SKM-1 (cell line): ENCODE results near the gene TBC1D2B.

Source experiments
- DNase-seq: peaks from one replicate; lab custom pipeline; 2025; ENCODE audit not compliant: unreplicated experiment; lab: John Stamatoyannopoulos, UW

TBC1D2B gene

DNA sequence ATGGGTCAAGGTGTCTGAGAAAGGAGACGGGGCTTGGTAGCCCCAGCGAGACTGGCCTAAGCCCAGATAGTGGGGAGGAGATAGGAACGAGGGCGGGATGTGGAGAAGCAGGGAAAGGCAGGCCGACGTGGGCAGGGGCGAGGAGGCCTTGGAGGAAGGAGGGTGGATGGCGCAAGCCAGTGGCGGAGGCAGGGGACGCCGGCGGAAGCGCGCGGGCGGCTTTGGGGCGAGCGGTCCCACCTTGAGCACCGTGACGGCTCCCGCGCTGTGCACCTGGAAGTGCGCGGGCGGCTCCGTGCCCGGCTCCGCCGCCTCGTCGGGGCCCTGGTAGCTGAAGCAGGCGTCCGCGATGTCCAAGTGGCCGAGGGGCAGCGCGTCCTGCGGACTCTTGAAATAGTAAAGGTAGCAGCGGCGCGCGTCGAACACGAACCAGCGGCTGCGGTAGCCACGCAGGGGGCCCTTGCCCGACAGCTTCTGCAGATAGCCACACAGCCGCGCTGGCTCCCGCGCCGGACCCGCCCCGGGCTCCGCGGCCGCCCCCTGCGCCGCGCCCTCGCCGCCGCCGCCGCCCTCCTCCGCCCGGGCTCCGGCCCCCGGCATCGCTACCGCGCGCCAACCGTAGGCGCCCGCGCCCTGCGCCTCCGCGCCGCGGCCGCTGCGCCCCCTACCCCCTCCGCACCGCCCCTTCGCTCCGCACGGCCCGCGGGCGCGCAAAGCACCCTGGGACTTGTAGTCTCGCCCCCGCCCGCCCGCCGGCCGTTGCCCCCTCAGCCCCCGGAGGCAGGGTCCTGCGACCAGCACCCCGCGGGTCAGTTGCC, at the start of gene TBC1D2B:
Gene TBC1D2B (minus strand): TSS at position 659 of the 818 bp plus-strand sequence. CDS start 59 bp downstream, at position 600.
- peak; percentile 39 for DNase-seq

DNA sequence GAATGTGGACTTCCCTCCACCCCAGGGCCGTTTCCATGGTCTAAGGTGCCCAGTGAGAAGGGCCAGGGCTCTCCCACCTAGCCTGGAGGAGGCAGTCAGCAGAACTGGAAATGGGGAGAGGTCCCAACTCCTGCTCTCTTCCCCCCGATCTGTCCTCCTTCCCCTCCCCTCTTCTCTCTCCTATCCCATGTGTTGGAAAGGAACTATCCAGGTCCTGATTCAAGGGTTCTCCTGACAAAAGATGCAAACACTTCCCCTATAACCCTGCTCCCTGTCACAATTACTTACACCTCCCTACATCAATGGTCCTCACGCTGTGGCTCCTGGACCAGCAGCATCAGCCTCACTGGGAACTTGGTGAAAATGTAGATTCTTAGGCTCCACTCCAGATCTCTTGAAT, 47.8 kb upstream of the TBC1D2B start:
- DNase-seq, result no peak

DNA sequence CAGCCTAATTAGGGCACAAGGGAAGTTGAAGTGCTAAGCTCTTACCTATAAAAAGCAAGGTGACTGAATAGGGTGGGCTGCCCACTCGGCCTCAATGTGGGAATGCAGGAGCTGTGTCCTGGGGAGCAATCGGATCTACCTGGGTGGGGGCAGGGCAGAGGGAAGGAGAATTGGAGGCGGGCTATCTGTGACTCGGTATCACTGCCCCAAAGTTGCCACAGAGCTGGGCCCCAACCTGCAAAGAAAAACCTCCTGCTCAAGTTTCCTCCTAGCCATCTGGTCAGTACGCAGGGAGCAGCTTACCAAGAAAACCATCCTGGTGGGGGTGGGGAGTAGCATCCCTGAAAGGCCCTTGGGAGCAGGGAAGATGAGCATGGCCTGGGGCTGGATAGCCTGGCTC, 43.0 kb upstream of the TBC1D2B start:
- DNase-seq, result no peak

DNA sequence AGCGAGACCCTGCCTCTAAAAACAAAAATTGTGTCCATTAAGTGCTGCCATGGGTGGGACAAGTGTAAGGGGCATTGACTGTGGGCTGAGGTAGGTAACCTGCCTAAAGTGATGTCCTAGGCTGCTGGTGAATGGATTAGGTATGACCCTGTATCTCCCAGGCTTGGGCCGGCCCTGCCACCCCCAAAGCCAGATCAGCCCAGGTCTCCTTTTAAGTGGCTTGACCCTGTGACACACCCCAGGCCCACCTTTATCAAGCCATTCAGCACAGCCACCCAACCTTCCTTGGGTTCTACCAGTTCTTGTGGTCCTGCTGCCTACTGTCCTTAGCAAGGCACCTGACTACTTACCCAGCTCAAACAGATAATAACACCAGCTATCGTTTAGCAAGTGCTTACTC, 35.0 kb upstream of the TBC1D2B start:
- no peak for DNase-seq

DNA sequence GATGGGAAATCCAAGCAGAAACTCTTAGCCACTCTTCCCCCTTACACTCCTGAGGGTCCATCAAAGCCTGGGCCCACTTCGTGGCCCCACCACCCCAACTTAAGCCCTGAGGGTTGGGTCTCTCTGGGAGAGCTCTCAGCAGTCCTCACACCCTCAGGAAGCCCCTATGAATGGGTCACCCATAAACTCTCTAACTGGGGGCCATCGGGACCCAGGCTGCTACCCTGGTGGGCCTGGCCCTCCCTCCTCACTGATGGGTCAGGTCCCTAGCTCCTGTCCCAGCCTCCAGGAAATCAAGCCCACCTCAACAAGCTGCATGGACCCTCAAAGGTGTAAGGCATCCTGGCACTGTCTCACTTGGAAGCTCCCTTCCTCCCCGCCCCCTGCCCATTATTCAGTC, 34.3 kb upstream of the TBC1D2B start:
- no peak for DNase-seq

DNA sequence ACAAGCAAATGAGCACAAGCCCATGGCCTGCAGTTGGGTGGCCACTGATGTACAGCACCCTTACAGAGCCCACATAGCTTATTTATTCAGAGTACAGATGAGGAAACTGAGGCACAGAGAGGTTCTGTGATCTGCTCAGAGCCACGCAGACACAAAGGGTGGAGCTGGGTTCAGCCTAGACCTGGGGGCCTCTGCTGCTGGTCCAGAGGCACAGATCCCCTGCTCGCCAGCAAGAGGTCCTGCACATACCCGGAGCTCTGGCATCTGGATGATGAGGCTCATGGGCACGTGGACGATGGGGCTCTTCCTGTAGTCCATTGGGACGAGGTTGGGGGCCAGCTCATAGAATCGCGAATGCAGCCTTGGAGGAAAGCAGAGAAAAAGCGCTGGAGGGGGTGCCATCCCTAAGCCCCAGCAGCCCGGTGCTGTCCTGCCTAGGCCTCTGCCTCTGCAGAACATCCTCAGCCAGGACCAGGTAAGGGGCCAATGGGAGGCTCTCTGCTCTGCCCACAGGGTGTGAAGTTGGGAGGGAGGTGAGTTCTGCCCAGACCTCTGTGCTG, 33.5 kb upstream of the TBC1D2B start:
- DNase-seq, result no peak

DNA sequence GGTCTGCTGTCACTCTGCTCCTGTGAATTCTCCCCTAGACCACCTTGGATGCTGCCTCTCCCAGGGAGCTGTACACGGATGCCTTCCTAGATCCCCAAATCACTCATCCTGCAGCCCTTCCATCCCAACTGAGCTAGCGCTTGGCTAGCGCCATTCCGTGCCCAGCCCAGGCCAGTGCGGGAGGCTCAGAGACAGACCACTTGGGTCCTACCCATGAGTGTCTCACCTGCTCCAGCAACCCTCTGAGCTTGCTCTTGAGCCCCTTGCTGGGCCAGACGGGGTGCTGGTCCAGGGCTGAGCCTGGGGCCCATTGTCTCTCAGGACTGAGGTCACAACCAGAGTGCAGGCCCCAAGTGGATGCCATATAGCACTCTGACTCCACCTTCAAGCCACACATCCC, 32.6 kb upstream of the TBC1D2B start:
- DNase-seq, result no peak

DNA sequence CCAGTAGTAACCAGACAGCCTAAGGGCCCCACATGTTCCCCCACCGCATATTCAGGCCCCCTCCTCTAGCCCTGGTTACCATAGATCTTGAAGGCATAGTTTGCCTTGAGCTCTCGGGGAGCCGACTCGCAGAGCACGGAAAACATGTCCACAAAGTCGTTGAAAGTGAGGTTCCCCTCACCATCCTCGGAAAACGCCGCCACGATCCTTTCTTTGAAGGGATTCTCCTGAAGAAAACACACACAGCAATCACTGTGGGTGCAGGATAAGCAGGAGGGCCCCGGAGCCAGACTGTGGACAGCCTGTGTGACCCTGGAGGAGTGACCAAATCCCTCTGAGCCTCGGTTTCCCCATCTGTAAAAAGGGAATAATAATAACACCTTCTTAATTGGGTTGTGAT, 31.6 kb upstream of the TBC1D2B start:
- DNase-seq, result no peak

DNA sequence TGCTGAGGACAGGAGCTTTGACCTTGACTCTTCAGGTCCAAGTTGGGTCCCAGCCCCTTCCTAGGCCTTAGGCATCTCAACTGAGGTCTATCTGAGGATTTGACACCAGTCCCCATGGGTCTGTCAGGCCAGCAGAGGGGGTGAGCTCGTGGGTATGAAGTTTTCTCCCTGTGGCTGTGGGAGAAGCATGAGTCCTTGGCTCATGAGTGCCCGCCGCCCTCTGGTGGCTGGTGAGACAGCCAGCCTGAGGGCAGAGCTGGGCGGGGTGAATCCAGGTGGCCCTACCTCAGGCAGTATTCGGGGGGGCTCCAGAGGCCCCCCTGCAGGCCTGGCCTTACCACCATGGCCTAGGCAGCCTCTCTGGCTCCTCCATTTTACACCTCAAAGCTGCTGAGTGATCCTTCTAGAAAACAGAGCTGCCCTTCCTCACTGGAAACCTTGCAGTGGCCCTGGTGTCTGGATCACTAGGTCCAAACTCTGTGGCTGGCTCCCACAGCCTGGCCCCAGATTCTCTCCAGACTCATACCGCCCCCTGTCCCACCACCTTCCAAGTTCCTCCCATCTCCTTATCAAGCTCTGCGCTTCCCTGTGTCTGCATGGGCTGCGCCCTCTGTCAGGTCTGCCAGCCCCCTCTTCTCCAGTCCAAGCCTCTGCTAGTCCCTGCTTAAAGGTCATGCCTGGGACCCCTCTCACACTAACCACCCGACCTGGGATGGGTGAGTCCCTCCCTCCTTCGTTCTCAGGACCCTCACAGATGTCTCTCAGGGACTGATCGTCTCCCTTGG, 31.0 kb upstream of the TBC1D2B start:
- peak; percentile 78 for DNase-seq

DNA sequence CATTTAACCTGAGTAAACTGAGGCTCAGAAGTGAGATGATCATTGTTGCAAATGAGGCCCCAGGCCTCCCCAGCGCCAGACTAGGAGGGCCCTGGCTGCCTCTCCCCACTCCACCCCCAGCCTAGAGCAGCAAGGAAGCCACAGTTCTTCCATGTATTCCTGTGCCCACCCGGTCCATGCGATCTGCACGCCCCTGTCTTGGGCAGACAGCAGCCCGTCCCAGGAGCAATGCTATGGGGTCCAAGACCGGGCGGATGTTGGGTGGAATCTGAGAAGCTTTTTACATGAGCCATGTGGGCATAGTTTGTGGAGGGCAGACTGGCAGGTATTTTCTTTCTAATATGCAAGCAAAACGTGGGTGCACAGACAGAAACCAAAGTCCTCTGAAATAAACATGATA, 30.0 kb upstream of the TBC1D2B start:
- DNase-seq, result no peak

DNA sequence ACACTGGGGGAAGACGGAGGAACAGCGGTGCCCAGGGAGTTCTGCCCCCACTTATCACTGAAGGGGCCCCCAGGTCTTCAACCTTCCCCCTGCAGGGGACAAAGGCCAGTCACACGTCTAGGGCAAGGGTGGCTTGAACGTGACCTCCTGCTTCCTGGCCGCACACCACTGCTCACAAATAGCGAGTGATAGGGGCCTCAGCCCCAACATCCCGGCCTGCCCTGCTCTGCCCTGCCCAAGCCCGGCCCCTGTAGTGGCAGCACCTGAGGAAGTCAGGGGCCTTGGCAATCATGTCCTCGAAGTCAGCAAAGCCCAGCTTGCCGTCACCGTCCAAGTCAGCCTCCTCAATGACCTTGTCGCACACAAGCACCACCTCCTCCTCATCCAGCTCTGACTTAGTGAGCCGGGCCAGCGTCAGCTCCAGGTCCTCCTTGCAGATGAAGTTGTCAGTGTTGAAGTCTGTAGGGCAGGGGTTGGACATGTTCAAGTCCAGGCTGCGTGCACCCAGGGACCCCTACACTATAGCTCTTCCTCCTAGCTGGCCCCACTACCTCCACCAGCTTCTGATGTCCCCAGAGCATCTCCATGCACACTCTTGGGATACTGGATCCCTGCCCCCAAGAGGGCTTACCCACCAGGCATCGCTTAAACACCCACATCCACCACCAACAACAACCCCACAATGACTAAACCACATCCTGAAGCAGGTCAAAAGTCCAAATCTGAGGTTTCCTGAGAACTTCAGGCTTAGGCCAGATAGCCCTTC, 28.1 kb upstream of the TBC1D2B start:
- no peak for DNase-seq

DNA sequence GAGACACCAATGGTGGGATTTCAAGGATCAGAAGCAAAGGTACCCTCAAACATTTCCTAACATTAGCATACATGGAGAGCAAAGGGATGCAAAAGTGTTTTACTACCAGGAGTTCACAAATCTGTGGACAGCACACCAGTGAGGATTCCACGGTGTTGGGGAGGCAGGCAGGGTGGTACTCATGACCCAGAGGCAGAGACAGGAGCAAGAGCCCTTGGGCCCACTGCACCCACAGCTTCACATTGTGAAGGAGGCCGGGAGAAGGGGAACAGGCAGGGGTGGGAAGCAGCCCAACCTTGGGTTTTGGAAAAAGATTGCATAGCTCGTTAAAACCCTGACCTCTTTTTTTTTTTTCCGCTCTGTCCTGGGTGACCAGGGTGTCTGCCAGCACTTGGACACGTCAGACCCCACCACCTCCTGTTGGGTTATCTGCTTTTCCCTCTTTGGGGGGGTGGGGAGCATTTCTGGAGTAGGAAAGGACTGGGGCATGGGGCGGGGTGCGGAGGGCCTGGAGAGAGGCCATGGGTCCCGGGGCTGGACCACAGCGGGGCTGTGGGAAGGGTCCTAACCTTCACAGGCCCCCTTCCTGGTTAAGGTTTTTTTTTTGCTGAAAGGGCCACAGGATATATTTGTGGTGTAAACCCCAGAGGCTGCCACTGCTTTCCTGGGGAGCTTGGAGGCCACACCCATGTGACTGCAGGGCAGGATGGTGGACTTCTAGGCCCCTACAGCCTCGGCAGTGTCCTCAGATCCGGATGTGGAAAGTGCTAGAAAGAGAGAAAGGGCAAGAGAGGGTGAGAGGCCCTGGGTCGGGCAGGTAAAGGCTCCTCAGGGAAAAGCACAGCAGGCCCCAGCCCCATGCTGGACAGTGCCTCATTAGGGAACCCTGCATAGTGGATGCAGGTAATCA, 27.3 kb upstream of the TBC1D2B start:
- DNase-seq, result no peak

DNA sequence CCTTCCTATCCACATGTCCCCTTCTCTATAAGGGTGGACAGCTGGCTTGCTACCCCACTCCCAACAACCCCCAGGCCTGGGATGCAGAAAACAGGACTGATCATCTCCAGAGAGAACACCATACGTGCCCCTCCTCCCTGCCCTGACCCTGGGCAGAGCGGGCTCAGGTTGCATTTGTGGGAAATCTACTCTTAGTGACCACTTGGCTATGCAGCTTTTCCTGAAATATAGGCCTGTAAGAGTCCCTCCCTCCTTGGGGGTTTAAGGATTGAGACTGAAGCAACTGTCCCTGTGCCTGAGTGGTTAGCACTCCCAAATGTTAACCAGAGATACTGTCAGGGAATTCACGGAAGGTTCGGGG, 26.6 kb upstream of the TBC1D2B start:
- DNase-seq, result no peak

DNA sequence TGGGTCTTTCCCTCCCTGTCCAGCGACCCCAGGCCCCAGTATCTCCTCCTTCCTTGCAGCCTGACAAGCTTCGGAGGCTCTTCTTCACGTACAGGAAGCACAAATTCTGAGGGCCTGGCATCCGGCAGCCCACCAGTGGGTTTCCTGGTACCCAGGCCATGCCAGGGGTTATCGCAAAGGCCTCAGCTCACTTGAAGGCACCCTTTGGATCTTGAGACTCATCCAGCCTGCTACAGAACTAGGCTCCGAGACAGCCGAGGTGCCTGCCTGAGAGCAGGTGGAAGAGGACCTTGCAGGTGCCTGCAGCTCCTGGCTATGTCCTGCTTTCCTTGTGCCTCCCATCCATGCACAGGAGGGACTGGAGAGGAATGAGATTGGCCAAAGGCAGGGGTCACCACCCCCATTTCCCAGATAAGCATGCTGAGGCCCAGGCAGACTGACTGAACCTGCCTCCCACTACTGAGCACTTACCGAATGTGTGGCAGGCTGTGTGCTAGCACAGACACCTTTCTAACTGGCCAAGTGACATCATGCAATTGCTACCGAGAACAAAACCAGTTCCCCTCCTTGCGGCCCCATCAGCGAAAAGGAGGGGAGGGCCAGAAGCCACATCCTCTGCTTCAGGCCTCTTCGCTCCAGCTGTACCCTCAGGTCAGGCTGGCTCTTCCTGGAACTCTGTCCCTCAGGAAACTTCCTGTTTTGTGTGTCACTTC, 26.1 kb upstream of the TBC1D2B start:
- DNase-seq, result peak; percentile 28

DNA sequence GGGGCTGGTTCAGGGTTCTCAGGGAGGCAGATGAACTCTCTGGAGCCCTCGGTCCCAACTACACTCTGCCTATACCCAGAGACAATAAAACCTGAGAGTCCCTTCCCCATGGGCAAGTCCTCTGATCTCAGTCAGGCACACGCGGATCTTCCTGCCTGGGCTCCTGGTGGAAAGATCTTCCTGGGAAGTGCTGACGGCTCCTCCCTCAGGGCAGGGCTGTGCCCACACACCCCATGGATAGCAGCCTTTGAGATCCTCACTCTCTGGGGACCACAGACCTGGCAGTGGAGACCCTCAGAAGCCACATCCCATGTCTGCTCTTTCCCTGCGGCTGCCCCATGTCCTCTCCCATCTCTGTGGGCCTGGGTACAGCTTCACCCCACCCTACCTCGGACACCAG, 25.2 kb upstream of the TBC1D2B start:
- no peak for DNase-seq

DNA sequence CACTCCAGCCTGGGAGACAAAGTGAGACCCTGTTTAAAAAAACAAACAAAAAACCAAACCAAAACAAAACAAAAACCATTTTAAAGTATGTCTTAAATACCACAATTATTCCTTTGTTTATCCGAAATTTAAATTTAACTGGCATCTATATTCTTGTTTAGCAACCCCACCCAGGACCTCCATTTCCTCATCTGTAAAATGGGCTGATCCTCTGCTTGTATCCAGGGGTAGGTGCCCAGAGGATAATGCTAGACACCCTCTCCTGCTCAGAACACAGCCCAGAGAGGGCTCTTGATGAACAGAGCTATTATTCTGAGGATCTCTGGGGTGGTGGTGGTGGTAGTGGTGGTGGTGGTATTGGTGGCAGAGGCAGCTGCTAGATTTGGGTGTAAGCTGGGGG, 24.7 kb upstream of the TBC1D2B start:
- no peak for DNase-seq

DNA sequence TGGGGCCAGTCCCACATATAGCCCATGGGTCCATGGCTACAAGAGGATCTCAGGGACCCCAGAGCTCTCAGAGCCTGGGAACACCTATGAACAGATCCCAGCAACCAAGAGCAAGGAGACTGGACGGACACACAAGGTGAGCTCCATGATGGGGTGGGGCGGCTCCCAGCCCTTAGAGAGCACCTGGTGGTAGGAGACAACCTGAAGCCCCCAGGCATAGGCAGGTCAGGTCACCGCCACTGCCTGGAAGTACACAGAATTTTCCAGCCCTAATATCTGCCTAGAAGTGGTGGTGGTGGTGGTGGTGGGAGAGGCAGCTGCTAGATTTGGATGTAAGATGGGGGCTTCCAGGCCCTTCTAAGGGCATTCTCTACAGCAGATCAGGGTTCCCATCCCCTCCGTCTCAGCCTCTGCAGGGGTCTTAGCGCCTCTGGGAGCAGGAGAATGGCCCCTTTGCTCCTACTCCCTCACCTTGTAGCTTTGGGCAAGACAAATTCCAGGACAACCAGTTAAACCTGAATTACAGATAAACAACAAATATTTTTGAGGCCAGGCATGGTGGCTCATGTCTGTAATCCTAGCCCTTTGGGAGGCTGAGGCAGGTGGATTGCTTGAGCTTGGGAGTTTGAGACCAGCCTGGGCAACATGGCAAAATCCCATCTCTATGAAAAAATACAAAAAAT, 24.1 kb upstream of the TBC1D2B start:
- DNase-seq, result no peak

DNA sequence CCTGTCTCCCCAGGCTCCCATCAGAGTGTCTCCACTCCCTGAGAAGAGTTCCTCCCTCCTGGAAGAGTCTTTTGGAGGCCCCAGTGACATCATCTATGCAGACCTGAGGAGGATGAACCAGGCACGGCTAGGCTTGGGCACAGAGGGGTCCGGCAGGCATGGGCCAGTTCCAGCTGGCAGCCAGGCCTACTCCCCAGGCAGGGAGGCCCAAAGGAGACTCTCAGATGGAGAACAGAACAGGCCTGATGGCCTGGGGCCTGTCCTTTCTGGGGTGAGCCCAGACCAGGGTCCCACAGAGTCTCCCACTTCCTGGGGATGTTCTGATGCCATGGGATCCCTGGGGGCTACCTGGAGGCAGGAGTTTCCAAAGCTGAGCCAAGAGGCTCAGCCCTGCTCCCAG, 23.4 kb upstream of the TBC1D2B start:
- no peak for DNase-seq

DNA sequence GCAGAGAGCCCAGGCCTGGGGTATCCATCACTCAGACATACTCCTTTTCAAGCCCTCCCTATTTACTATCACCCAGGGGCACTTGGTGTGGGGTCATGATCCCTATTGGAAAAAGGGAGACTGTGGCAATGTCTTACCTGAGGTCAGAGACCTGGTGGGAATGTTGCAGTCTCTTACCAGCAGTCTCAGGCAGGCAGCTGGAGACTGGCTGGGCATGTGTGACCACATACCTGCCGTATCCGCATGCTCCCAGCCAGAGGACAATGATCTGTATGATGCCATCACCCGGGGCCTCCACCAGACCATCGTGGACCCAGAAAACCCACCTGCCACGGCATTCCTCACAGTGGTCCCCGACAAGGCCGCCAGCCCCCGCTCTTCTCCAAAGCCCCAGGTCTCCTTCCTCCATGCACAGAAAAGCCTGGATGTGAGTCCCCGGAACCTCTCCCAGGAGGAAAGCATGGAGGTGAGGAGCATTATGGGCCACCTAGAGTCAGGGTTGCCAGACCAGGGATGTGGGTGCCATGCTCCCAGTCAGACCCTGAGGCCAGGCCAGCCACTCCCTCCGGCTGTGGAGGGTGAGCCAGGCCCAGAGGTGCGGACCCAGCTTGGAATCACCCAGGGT, 20.7 kb upstream of the TBC1D2B start:
- DNase-seq, result no peak
